Hepatocyte (in vitro differentiated cells): Measurements from ENCODE around the gene PPFIA2. TPM values are rescaled to one million over a fixed set of nuclear protein-coding genes. Genes with fewer than 3 reads are reported as not detected.

Source experiments
- DNase-seq: peaks from one replicate; pipeline ENCODE4 v3.0.0-alpha.2; 2016; ENCODE audit warnings: low spot score
- H2AFZ ChIP-seq: fragments of 200-600 bp; sonication (generic); 2 replicates; pipeline ENCODE4 v1.6.0; 2016; ENCODE audit warnings: antibody characterized with exemption, mild to moderate bottlenecking
- H3K27ac ChIP-seq: fragments of 200-600 bp; sonication (generic); 2 replicates; pipeline ENCODE4 v1.5.1; 2016; ENCODE audit warnings: mild to moderate bottlenecking
- H3K27me3 ChIP-seq: fragments of 200-600 bp; sonication (generic); 2 replicates; pipeline ENCODE4 v1.6.1; 2016
- H3K36me3 ChIP-seq: fragments of 200-600 bp; sonication (generic); replicated peaks from 2 replicates; pipeline ENCODE4 v1.5.1; 2016; ENCODE audit warnings: low read depth; ENCODE audit not compliant: insufficient read depth
- H3K4me1 ChIP-seq: fragments of 200-600 bp; sonication (generic); 2 replicates; pipeline ENCODE4 v1.5.1; 2016; ENCODE audit warnings: mild to moderate bottlenecking, moderate library complexity; ENCODE audit not compliant: insufficient read depth
- H3K4me2 ChIP-seq: fragments of 200-600 bp; sonication (generic); 2 replicates; pipeline ENCODE4 v1.6.0; 2016
- H3K4me3 ChIP-seq: fragments of 200-600 bp; sonication (generic); 2 replicates; pipeline ENCODE4 v1.5.1; 2016; ENCODE audit warnings: mild to moderate bottlenecking
- H3K79me2 ChIP-seq: fragments of 200-600 bp; sonication (generic); 2 replicates; pipeline ENCODE4 v1.6.0; 2017; ENCODE audit warnings: mild to moderate bottlenecking
- H3K9me2 ChIP-seq: fragments of 200-600 bp; sonication (generic); replicated peaks from 2 replicates; pipeline ENCODE4 v1.6.0; 2017; ENCODE audit warnings: mild to moderate bottlenecking; ENCODE audit not compliant: insufficient read depth
- H3K9me3 ChIP-seq: fragments of 200-600 bp; sonication (generic); 2 replicates; pipeline ENCODE4 v1.5.1; 2016; ENCODE audit warnings: low read depth, mild to moderate bottlenecking
- H4K20me1 ChIP-seq: fragments of 200-600 bp; sonication (generic); 2 replicates; pipeline ENCODE4 v1.6.0; 2016; ENCODE audit warnings: mild to moderate bottlenecking; ENCODE audit not compliant: insufficient read depth, poor library complexity, severe bottlenecking
- EZH2 ChIP-seq: fragments of 200-600 bp; sonication (generic); IDR thresholded peaks from 2 replicates; pipeline ENCODE4 v1.6.1; 2016; ENCODE audit warnings: antibody characterized with exemption, mild to moderate bottlenecking, borderline replicate concordance
- EZH2phosphoT487 ChIP-seq: fragments of 200-600 bp; sonication (generic); IDR thresholded peaks from one replicate; pipeline ENCODE4 v1.6.1; 2018; ENCODE audit warnings: antibody characterized with exemption, mild to moderate bottlenecking, low read depth, moderate library complexity; ENCODE audit not compliant: unreplicated experiment, severe bottlenecking
- WGBS: methylation state at CpG from one replicate; pipeline ENCODE4 v1.1.6; 2016; ENCODE audit warnings: low lambda C conversion rate; ENCODE audit errors: missing lambda C conversion rate; 5-methylcytosine and 5-hydroxymethylcytosine counted together
- polyA plus RNA-seq: library from polyadenylated mRNA; unstranded; fragments of >200 nt; fragmentation: Nextera tagmentation; extraction: Ambion mirVana; gene quantifications from 2 replicates; pipeline ENCODE4 v1.2.1, GENCODE V29; 2016
- total RNA-seq: library from RNA; depleted of rRNA; stranded (reverse); fragments of >200 nt; gene quantifications from 2 replicates; pipeline ENCODE4 v1.2.3, GENCODE V29; 2014
- TF ChIP-seq, protein P1 (sequence below): fragments of 200-600 bp; sonication (generic); IDR thresholded peaks from 2 replicates; pipeline ENCODE4 v1.5.1; 2016; ENCODE audit warnings: antibody characterized with exemption, mild to moderate bottlenecking; ENCODE audit not compliant: poor library complexity

PPFIA2 gene
- total and polyA plus RNA-seq, 2 experiments from 2014 or later, result 1.2 TPM; not detected in 1

- Histone ChIP-seq H3K4me3 (no peak overlapping the region), H3K9me2 (no peaks in the 10 kb centered on the region), H3K9me3 (no peaks in the 10 kb centered on the region), H3K4me1 (no peaks in the 10 kb centered on the region), H3K27me3 (no peaks in the 10 kb centered on the region), H3K36me3 (no peaks in the 10 kb centered on the region), H3K27ac (no peak overlapping the region), H2AFZ (no peak overlapping the region), H3K4me2 (no peak overlapping the region), H3K79me2 (no peaks in the 10 kb centered on the region), H4K20me1 (no peaks in the 10 kb centered on the region)
- TF ChIP-seq EZH2 (no peak), EZH2phosphoT487 (no peak)
- TF ChIP-seq, protein P1, sequence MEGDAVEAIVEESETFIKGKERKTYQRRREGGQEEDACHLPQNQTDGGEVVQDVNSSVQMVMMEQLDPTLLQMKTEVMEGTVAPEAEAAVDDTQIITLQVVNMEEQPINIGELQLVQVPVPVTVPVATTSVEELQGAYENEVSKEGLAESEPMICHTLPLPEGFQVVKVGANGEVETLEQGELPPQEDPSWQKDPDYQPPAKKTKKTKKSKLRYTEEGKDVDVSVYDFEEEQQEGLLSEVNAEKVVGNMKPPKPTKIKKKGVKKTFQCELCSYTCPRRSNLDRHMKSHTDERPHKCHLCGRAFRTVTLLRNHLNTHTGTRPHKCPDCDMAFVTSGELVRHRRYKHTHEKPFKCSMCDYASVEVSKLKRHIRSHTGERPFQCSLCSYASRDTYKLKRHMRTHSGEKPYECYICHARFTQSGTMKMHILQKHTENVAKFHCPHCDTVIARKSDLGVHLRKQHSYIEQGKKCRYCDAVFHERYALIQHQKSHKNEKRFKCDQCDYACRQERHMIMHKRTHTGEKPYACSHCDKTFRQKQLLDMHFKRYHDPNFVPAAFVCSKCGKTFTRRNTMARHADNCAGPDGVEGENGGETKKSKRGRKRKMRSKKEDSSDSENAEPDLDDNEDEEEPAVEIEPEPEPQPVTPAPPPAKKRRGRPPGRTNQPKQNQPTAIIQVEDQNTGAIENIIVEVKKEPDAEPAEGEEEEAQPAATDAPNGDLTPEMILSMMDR, result no peak
- no peak for DNase-seq
- WGBS, result 79% methylated on average over 1 of the region's 1 CpG
Measured at GRCh38 chr12:81381951-81382350, 377.2 kb downstream of the PPFIA2 start.

GRCh38 chr12:81378601-81379285 lies 380.4 kb downstream of the PPFIA2 start:
- H3K27ac ChIP-seq, result no peak overlapping the region
- H3K9me3 ChIP-seq, result no peaks in the 10 kb centered on the region
- no peak overlapping the region for H3K4me3 ChIP-seq
- no peak overlapping the region for H2AFZ ChIP-seq
- WGBS, result 81% methylated on average over 4 of the region's 4 CpGs
- TF ChIP-seq EZH2, result no peak
- TF ChIP-seq, protein P1, result no peak
- TF ChIP-seq EZH2phosphoT487, result no peak
- no peaks in the 10 kb centered on the region for H3K4me1 ChIP-seq
- no peak for DNase-seq
- H3K9me2 ChIP-seq, result no peaks in the 10 kb centered on the region
- no peaks in the 10 kb centered on the region for H4K20me1 ChIP-seq
- H3K36me3 ChIP-seq, result no peaks in the 10 kb centered on the region
- no peak overlapping the region for H3K4me2 ChIP-seq
- no peaks in the 10 kb centered on the region for H3K27me3 ChIP-seq
- H3K79me2 ChIP-seq, result no peaks in the 10 kb centered on the region

DNA sequence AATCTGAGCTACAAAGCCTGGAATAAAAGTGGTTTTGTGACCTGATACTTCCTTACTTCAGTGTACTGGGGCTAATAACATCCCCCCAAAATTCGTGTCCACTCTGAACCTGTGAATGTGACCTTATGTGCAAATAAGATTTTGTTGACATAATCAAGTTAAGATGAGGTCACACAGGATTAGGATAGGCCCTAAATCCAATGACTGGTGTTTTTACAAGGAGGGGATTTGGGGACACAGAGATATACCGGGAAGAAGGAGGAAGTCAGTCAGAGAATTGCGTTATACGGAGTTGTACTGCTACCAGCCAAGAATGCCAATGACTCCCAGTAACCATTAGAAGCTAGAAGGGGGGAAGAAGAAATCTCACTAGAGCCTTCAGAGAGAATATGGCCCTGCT lies 381.4 kb downstream of the PPFIA2 start:
- H2AFZ ChIP-seq, result no peak overlapping the region
- H3K9me3 ChIP-seq, result no peaks in the 10 kb centered on the region
- TF ChIP-seq EZH2phosphoT487 (no peak), EZH2 (no peak)
- TF ChIP-seq, protein P1, result no peak
- 66% methylated on average over 4 of the region's 4 CpGs for WGBS
- no peak overlapping the region for H3K27ac ChIP-seq
- H3K9me2 ChIP-seq, result no peaks in the 10 kb centered on the region
- no peaks in the 10 kb centered on the region for H3K27me3 ChIP-seq
- H3K79me2 ChIP-seq, result no peaks in the 10 kb centered on the region
- no peak for DNase-seq
- no peaks in the 10 kb centered on the region for H3K4me1 ChIP-seq
- H3K4me2 ChIP-seq, result no peak overlapping the region
- no peaks in the 10 kb centered on the region for H4K20me1 ChIP-seq
- no peak overlapping the region for H3K4me3 ChIP-seq
- no peaks in the 10 kb centered on the region for H3K36me3 ChIP-seq
